NCI-H446 (cell line): ENCODE data around the gene CNIH2.
"Not testable (repeated sequence)": the region's sequence is repeated elsewhere in the genome, so short reads cannot be mapped to it uniquely, and the experiment has no call there.

Source experiments
- DNase-seq, 2 experiments: peaks; one replicate each; lab custom pipeline; 2025; lab: John Stamatoyannopoulos, UW

Gene CNIH2

DNA sequence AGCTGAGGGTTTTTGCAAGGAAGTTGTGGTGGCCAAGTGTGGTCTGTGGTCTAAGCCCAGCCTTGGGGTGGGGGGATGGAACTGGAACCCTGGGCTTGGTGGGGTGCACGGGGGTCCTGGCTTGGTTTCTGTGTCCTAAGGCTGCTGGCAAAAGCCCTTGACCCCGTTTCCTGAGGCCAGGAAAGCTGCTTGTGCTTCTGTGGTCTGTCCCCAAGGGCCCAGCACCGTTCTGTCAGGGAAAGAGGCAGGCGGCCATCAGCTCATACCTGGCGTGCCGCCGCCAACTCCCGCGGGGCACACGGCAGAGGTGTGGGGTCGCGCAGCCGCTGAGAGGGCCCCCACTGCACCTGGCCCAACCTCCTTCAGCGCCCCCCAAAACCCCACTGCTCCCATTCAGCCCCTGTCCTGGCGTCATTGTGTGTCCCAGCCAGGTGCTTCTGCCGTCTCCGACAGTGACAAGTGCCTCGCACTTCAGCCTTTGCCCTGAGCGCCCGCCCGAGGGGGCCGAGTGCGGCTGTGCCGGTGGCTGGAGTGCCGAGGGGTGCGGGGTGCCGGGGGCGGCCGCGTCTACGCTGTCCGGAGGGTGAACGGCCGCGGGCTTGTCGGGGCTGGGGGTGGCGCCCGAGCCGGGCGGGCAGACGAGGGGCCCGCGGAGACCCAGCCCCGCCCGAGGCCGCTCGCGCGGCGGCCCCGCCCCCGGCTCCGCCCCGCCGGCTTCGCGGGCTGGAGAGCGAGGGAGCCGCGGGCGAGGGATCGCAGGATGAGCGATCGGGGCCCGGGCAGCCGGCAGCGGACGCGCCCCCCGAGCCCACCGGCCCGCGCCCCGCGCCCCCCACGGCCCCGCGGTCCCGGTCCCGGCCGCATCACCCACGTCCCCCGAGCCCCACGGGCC is at the start of gene CNIH2:
CNIH2 (plus strand) TSS at position 705 of the 892 bp plus-strand sequence. CDS start 282 bp downstream, outside the sequence.
- DNase-seq: peak in 1 of 2 experiments; percentile 60

DNA sequence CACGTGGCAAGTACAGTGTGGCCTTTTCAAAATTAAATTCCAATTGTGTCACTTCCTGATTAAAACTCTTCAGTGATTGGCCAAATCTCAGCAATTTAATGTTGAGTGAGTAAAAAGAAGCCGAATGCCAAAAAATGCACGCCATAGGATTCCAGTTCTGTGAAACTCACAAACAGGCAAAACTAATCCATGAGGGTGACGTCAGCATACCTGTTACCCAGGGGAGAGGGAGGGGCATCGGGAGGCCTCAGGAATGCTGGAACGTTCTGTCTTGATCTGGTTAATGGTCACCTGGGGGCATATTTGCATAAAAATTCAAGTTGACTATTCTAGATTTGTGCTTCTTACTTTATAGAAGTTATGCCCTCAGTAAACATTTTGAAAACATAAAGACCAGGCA is 49.5 kb upstream of the CNIH2 start:
- DNase-seq: no peak

DNA sequence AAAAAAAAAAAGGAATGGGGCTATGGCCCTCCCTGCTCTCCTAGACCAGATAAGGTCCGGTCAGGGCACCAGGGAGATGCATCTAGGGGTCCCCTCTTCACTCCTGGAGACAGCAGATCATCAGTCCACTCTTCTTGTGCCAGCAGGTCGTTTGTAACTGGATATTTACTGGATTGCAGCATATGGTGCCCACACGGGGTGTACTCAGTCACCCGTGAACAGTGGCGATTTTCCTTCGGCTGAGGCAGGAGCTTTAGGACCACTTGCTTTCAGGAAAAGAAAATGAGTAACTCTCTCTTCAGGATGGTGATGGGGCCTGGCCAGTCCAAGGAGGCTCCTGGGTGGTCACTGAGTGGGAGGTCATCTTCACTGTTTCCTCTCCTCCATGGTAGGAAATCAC is 47.8 kb upstream of the CNIH2 start:
- no peak for DNase-seq

DNA sequence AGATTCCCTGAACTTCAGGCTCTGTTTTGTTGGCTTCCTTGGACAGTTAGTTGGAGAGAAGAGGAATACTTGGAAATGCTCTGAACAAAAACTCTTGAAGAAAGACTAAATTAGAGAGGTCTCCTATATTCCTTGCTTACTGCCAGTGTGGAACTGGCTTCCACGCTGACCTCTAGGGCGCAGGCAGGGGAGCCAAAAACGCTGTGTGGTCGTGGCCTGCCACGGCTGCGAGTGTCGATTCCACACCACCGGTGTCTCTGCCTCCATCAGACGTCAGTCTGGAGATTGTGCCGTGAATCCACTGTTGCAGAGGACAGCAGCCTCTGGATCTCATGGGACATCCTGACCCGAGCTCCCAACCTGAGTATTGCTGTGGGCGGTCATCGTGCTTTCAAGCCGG is 47.0 kb upstream of the CNIH2 start:
- no peak for DNase-seq

DNA sequence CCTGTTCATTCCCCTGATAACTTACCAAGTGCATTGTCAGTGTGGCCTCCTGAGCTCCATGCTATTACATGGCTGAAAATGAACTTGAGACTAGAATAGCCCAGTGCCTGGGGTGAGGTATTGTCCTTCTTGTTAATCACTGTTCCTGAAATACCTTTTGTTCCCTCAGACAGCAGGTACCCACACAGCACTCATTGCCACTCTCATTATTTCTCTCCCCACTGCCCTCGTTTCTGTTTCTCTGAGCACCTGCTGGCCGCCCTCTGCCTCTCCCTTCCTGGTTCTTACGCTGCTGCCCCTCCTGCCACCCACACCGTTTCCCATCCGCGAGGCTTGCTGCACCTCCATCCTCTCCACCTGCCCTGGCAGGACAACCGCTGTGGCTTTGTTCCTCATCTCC is 46.4 kb upstream of the CNIH2 start:
- no peak for DNase-seq

DNA sequence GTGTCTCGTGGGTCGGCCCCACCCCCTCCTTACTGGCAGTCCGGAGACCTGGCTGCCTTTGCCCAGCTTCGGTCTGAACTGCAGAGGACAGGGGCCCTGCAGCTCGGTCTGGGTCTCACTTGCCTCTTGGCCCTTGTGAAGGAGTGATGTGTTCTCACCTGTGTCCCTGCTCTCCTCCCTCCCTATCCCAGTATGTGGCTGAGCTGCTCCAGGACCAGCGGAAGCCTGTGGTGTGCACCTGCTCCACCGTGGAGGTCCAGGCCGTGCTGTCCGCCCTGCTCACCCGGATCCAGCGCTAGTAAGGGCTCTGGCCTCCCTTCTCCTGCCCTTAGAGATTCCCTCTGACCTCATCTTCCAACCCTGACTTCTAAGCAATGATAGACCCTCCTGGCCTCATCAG is 45.2 kb upstream of the CNIH2 start:
- DNase-seq: no peak

DNA sequence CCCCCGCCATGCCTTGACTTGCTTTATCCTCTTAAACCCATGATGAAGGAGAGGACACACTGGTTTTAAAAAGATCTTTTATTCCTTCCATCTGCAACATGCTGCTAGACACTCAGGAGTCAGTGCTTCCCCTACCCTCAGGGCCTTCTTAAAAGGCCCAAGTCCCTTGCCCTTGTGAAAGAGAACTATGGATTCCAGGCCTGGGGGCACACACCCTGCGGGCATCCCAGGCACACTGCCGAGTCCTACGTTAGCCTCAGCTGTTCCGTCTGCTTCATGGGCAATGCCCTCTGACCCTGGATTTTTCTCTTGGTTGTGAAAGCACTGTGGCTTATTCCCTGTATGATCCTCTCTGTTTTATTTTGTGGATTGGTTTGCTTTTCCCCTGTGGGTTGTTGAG is 44.7 kb upstream of the CNIH2 start:
- no peak for DNase-seq

DNA sequence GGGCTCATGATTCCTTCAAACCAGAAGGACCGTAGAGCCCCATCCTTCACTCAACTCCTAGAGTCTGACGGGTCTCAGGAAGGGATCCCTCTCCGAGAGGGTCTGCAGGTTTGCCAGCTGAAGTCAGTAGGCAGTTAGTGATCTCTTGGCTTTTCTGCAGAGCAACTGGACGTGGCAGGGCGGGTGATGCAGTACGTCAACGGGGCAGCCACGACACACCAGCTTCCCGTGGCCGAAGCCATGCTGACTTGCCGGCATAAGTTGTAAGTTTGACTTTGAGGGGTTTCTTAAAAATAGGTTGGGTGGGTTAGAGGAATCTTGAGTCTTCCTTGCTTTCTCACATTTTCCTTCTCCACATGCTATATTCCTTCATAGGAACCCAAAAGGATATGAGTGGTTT is 42.8 kb upstream of the CNIH2 start:
- DNase-seq: no peak

DNA sequence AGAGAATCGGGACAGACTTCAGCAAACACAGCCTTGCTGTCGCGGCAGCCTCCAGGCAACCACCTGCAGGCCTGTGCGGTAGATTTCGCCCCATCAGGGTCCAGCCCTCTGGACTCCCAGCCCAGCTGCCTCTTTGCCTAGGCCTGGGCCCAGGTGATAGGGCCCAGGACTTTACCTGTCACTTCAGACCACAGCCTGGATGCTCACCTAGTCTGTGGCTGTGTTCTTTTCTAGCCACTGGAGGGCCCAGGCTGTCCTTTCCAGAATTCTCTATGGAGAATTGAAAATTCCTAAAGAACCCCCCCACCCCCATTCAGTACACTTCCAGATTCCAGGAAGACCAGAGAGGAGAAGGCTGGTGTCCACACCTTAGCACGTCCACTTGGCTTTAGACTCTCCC is 40.1 kb upstream of the CNIH2 start:
- DNase-seq: no peak

DNA sequence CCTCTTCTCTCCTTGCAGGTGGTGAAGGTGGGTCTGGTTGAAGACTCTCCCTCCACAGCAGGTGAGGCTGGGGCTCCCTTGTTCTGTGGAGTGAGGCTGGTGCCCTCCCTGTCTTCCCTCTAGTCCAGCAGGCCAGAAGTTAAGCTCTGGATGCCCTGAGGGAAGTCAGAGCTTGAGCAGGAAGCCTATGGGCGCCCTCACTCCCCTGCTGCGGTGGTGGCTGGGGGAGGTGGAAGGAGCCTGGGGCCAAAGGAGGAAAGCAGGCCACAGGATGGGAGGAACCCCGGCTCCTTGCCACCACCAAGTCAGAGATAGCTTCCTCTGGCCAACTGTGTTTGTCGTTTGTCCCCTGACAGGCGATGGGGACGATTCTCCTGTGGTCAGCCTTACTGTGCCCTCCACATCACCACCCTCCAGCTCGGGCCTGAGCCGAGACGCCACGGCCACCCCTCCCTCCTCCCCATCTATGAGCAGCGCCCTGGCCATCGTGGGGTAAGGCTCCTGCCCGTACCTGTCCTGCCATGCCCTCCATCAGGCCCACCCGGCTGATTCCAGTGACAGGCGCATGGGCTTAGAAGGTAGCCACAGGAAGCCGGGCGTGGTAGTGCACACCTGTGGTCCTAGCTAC is 39.1 kb upstream of the CNIH2 start:
- no peak for DNase-seq

DNA sequence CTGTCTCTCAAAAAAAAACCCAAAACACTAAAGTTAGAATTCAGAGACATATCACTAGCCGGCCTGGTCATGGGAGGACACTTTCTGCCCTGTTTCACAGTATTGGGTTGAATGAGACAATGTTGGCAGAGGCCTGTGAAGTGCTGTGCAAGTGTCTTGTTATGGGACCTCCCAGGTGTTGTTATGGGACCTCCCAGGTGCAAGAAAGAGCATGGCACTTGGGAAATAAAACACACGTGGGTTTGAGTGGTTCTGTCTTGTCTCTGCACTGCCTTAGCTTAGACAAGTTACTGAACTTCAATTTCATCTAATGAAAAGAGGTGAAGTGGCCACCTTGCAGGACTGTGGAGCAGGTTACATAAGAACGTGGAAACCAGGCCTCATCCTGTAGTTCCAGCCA is 38.5 kb upstream of the CNIH2 start:
- no peak for DNase-seq

DNA sequence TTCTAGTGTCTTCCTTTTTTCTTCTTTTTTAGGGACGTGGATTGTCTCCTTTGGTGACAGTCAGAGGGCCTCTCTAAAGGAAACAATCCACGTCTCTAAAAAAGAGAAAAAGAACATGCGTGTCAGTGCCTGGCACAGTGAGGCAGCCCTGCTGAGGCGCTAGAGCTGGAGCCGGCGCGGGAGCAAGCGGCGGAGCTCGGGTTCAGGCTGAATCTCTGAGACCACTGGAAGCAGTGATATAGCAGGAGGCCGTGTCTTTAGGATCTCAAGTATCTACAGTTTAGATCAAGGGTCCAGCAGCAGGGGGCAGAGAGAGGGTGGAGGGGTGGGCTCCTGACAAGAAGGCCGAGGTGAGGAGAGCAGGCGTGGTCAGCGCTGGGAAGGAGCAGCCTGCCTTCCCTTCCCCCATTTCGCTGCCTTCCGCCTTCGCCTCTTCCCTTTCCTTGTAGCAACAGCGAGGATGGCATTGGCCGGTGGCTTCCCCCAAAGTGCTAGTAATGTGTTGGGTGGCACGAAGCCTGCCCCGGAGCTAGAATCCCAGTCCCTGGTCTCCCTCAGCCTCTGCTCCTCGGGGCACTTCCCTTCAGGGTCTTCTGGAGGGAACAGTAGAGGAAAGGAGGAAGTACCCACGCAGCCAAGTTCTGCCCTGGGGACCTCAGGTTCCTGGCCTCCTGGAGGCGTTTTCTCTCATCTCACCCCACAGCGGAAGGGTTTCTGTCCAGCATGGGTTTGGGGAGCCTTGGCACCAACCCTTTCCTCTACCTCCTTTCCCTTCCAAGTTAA is 37.8 kb upstream of the CNIH2 start:
- no peak for DNase-seq

DNA sequence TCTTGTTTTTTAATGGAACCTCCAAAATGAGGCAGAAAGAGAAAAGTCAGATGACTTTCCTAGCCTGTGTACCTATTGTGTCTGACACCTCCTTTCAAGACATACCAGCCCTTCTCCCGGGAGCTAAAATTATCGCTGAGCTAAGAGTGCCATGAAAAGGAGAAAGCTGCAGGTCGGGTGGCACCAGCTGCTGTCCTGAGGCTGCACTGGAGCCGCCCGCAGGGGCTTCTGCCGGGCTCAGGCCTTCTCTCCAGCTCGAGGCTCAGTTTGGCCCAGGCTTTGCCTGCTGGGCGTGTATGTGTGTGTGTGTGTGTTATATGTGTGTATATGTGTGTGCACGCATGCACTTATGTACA is 37.2 kb upstream of the CNIH2 start:
- no peak for DNase-seq

DNA sequence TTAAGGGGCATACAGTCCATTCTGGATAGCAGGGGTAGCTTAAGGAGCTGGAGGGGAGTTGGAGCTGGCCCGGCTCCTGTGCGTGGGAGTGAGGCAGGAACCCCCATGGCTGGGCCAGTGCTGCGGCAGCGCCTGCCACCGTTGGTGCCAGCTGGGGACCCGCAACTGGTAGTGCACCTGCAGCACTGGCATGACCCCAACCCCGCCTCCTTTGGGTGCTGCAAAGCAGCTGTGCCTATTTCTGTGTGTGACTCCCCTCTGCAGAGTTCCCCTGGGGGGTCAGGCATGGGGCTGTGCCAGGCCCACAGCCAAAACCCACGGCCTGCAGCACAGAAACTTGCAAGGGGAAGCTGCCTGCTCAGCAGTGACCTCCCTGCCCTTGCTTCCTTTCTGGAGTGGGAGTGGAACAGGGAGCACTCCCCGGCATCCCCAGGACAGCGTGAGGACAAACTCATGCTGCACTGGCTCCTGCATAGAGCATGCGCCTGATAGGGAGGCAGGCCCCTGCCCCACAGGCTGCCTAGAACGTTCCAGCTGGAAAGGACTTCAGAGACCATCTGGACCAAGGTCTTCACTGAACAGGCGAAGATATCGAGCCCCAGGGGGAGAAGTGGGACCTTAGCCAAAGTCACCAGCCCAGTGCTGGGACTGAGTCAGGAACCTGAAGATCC is 35.7 kb upstream of the CNIH2 start:
- peak in 1 of 2 experiments; percentile 56 for DNase-seq

DNA sequence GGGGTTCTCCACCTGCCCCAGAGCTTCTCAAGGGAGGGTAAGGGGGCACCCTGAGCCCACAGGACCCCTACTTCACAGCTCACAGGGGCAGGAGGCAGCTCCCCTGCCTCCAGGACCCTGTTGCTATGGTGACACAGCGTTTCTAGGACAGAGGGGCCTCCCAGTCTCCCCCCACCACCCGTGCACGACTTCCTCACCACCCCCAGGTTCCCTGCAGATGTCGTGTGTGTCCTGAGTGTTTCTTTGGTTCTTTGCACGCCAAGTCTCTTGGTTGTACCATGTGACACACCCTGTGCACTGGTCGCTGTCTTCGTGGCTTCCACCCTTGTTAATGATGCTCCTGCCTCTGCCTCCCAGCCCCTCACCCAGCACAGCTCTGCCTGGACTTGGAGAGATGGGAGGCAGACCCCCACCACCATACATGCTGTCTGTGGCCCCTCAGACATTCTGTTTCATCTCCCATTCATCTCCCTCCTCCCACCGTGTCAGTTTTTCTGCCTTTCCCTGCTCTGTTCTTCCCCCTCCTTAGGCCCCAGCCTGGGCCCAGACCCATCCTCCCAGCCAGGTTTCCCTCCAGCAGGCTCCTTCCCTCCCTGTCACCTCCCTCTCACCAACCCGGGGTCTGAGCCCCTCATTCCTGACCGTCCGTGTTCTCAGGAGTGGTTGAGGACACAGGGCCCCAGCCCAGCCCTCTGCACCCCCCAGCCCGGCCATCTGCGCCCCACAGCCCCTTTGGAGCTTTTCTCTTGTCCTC is 34.0 kb upstream of the CNIH2 start:
- DNase-seq: no peak

DNA sequence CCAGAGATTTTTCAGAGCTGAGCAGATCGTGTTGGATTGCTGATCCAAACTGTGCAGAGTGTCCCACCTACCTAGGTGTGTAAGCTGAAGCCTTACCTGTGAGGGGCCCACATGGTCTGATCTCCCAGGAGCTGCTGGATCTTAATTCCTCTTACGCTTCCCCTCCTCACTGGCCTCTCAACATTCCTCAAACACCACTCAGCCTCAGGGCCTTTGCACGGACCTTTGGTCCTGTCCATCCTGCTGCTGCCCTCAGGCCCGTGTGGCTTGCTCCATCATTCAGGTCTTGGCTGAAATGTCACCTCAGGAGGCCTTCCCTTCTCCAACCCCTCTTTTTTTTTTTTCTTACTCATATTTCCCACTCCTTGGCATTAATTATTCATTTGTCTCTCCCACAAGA is 30.7 kb upstream of the CNIH2 start:
- no peak for DNase-seq

DNA sequence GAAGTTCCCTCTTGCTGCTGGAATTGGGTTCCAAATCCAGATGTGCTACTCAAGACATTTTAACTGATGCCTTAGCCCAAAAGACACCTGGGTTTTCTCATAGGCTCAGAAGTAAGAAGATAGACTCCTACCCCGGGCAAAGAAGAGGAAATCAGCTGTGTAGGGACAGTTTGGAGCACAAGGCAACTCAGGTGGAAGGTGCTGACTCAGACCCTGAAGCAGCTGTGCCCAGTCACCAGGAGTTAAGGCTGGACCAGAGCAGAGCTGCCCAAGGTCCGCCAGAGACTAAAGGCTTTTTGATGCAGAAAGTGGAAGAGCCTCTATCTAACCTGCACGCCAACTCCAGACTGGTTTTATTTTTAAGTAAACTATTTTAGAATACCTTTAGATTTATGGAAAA is 30.2 kb upstream of the CNIH2 start:
- DNase-seq: no peak

DNA sequence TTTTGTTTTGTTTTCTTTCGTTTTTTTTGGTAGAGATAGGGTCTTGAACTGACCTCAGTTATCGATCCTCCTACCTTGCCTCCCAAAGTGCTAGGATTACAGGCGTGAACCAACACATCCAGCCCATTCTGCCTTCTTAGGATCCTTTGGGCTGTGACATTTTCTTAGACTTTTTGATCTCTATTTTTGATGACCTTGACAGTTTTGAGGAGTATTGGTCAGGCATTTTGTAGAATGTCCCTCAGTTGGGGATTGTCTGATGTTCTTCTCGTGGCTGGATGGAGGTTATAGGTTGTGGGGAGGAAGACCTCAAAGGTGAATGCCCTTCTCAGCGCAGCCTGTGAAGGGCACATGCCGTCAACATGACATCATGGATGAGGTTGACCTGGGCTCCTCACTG is 29.1 kb upstream of the CNIH2 start:
- DNase-seq: no peak

DNA sequence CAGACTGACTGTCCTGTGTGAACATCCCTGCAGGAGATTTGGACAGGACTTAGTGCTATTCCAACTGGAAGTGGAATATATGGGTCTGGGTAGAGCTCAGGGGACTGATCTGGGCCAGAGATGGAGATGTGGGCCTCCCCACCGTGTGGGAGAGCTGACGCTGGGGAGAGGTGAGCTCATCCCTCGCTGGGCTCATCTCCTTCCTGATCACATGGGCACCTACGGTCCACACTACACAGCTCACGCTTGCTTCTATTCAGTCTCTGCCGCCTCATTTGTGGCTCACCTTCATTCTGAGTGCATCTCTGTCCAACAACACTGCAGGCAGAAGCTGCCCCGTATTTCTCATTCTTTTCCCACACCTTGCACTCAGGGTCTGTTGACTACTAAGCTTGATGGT is 26.2 kb upstream of the CNIH2 start:
- DNase-seq: no peak

DNA sequence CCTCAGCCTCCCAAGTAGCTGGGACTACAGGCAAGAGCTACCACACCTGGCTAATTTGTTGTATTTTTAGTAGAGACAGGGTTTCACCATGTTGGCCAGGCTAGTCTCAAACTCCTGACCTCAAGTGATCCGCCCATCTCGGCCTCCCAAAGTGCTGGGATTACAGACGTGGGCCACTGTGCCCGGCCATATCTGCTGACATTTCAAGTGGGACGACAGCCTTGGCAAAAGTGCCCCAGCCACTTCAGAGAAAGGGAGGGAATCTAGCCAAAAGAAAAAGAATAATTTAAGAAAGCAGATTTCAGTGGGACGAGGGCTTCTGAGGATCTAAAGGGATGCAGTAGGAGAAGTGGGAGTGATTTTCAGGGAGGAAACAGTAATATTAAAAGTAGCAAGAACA is 24.9 kb upstream of the CNIH2 start:
- DNase-seq: not testable (repeated sequence)

DNA sequence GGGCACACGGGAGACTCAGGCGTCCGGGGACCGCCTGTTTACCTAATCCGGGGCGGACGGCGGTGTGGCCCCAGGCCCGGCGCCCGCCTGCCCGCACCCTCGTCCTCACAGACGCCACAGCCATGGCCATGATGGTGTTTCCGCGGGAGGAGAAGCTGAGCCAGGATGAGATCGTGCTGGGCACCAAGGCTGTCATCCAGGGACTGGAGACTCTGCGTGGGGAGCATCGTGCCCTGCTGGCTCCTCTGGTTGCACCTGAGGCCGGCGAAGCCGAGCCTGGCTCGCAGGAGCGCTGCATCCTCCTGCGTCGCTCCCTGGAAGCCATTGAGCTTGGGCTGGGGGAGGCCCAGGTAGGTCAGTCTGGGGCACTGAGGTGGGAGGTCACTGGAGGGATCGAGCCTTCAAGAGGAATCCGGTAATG is 19.5 kb upstream of the CNIH2 start:
- DNase-seq: no peak

DNA sequence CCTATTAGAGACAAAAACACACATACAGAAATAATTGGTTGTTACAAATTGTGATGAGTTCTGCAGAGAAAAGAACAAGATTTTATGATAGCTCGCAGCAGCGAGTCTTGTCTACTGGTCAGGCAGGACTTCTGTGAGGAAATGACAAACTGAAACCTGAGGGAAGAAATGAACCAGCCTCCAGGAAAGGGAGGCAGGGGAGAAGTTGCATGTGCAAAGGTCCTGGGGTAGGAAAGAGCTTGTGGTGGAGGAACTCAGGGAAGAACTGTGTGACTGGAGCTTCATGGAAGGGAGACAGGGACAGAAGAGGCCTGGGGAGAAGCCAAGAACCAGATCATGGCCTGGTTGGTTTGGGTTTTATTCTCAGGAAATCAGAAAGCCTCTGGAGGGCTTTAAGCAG is 18.8 kb upstream of the CNIH2 start:
- no peak for DNase-seq
